T-helper 1 cell (primary cell): ENCODE results near the gene AFTPH.

ENCODE experiments used
- DNase-seq, 5 donors: peaks; one replicate each; pipeline ENCODE4 v3.0.0-alpha.2; 2012 to 2020

AFTPH gene

GRCh38 chr2:64634345-64635267, 110.5 kb downstream of the AFTPH start:
- DNase-seq: no peak

- DNase-seq: peak in 1 of 5 donors; percentile 32
These were observed 112.1 kb downstream of the AFTPH start for GRCh38 chr2:64635976-64636911.

GRCh38 chr2:64637000-64637635, 113.0 kb downstream of the AFTPH start:
- no peak for DNase-seq

- no peak for DNase-seq
These were observed 113.8 kb downstream of the AFTPH start for GRCh38 chr2:64637931-64638330.

- no peak for DNase-seq
These were observed 114.5 kb downstream of the AFTPH start for GRCh38 chr2:64638502-64639120.

GRCh38 chr2:64639691-64640090, 115.6 kb downstream of the AFTPH start:
- DNase-seq: no peak

GRCh38 chr2:64640153-64641044, 116.3 kb downstream of the AFTPH start:
- no peak for DNase-seq

GRCh38 chr2:64641599-64641998, 117.5 kb downstream of the AFTPH start:
- DNase-seq: no peak
